Central memory CD4-positive, alpha-beta T cell (primary cell): ENCODE data around the gene CAPN3.

ENCODE experiments used
- DNase-seq: peaks from one replicate; pipeline ENCODE4 v3.0.0; 2022

The CAPN3 gene

GRCh38 chr15:42358141-42358540, 1.2 kb upstream of the CAPN3 start:
- no peak for DNase-seq

DNA sequence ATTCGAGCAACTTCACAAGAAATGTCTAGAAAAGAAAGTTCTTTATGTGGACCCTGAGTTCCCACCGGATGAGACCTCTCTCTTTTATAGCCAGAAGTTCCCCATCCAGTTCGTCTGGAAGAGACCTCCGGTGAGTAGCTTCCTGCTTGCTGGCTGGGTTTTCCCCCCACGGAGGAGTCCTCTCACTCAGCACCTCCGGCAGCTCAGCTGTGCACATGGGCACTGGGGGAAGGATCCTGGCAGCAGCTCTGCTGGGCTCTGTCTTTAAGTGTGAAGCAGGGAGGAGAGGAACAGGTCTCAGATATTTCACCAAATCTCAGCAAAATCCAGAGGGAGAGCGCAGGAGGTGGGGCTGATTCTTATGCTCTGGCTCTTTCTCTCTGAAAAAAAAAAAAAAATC, 684 bp downstream of the CAPN3 start:
- no peak for DNase-seq

DNA sequence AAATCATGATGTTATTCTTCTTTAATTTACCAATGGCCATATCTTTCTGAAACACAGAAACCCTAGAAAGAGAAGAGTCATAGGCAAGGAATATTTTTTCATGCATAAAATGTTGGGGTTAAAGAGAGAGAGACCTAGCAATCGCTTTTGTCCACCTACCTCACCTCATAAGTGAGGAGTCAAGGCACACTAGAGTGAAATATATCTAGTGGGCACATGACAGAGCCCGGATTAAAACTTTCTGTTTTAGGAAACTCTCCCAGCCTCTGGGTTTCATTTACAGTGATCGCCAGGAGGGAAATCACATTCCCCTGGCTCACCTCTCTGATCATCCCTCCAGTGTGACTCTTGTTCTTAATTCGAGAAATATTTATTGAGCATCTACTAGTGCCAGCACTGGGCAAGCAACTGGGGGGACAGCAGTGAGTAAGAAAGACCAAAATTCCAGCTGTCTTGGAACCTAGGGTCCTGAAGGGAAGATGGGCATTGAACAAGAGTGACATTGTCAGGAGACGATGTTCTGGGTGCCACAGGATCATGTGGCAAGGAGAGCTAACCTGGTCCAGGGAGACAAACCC, 1.3 kb downstream of the CAPN3 start:
- DNase-seq, result no peak

GRCh38 chr15:42363487-42363886, 4.2 kb downstream of the CAPN3 start:
- no peak for DNase-seq

DNA sequence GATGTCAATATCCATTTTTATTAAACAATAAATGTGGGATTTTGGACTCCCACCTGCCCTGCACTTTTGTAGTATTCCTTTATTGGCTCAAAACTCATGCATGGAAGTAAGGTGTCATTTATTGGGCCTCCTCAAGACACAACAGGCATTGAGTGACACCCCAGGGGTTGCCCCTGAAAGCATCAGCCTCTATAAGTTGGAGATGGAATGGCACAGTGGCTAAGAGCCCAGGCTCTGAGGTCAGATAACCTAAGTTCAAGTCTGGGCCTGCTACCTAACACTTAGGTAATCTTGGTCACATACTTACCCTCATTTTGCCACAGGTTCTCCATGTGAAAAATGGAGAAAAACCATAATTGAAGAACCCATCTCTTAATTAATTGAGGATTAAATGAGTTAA, 4.6 kb downstream of the CAPN3 start:
- no peak for DNase-seq

- no peak for DNase-seq
These were observed 5.2 kb downstream of the CAPN3 start for GRCh38 chr15:42364529-42364928.

DNA sequence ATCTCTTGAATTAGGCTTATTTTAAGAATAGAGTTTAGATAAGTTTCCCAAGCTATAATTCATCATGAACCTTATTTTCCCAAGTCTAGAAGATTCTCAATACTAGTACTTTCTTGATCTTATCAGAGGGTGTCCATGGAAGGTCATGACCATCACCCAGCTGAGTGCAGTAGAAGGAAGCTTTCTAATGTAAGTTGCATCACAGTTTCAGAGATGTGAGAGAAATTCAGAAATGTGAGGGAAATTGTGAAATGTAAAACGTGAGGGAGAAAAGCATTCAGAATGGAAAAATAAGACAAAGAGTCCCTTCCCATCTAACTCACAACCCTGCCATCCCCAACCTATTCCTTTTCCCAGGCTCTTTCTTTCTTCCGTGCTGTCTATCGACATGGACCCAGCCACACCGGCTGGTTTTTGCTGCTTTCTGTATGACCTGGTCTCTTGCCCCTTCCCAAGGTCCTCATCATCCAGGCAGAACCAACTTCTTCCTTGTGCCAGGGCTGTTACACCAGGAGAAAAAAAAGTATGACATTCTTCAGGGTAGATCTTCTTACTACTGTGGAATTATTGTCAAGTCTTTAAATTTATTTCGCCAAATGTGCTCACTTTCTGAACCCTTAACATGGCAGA, 6.7 kb downstream of the CAPN3 start:
- DNase-seq, result no peak

- DNase-seq, result no peak
These were observed 7.7 kb downstream of the CAPN3 start for GRCh38 chr15:42367041-42367440.

GRCh38 chr15:42368096-42368495, 8.8 kb downstream of the CAPN3 start:
- DNase-seq, result no peak

- no peak for DNase-seq
These were observed 11.8 kb downstream of the CAPN3 start for GRCh38 chr15:42371096-42371495.

- no peak for DNase-seq
These were observed 14.0 kb downstream of the CAPN3 start for GRCh38 chr15:42373274-42373673.

GRCh38 chr15:42373936-42374335, 14.6 kb downstream of the CAPN3 start:
- DNase-seq, result no peak

GRCh38 chr15:42374810-42375209, 15.5 kb downstream of the CAPN3 start:
- DNase-seq, result no peak

DNA sequence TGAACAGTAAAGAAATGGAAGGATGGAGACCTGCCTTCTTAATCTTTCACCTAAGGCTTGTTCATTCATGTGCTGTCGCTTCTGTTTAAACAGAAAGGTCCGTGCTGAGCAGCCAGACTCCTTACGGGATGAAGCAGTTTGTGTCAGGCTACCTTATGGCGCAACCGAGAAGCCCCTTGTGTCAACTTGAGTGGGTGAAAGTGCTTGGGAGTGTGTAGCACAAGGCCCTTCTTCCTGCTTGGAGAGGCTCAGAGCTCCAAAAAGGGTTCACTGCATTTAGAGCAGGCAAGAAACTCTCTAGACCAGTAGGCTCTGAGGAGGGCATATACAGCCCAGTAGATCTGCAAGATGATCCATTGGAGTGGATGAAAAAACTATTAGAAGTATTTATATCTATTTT, 16.0 kb downstream of the CAPN3 start:
- DNase-seq, result no peak

DNA sequence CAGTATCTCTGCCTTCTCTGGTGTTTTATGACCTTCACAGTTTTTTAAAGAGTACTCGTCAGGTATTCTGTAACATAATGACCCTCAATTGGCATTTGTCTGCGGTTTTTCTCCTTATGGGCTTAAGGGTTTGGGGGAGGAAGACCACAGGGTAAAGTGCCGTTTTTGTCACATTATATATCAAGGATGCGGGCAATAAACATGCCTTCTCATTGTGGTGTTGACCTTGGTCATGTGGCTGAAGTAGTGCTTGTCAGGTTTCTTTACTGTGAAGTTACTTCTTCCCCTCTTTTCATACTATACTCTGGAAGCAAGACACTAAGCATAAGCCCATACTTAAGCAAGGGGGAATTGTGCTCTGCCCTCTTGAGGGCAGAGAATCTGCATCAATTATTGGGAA, 16.6 kb downstream of the CAPN3 start:
- DNase-seq, result no peak

DNA sequence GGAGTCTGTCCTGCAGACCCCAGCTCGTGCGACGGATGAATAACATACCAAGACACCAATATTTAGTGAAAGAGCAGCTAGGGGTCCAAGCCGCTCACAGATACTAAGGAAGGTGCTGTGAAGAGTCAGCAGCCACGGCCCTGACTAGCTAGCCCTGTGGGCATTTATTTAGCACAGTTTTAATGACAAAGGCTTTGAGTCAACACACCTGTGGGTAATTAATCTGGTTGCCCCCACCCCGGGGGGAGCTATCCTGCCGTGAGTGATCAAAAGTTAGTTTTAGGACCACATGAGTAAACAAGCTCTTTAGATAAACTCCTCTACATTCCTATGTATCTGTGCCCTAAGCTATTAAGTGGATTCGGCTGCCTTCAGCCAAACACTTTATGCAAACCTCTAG, 18.7 kb downstream of the CAPN3 start:
- no peak for DNase-seq

DNA sequence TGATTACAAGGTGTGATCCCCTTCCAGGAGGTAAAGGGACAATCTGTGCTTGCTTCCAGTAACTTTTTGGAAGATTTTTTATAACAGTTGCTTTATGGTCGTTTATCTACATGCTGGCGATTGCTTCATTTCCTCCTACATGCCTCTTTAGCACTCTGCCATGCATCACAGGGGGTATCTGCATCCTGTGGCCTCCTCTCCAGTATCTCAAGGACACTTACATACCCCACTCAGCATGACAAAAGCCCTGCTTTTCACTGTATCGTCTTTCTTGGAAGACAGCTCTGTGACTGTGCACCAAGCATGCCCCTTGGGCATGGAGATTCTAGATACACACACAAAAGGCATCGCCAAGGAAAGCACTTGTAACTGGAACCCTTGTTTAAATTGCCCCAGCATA, 25.3 kb downstream of the CAPN3 start:
- DNase-seq, result no peak

DNA sequence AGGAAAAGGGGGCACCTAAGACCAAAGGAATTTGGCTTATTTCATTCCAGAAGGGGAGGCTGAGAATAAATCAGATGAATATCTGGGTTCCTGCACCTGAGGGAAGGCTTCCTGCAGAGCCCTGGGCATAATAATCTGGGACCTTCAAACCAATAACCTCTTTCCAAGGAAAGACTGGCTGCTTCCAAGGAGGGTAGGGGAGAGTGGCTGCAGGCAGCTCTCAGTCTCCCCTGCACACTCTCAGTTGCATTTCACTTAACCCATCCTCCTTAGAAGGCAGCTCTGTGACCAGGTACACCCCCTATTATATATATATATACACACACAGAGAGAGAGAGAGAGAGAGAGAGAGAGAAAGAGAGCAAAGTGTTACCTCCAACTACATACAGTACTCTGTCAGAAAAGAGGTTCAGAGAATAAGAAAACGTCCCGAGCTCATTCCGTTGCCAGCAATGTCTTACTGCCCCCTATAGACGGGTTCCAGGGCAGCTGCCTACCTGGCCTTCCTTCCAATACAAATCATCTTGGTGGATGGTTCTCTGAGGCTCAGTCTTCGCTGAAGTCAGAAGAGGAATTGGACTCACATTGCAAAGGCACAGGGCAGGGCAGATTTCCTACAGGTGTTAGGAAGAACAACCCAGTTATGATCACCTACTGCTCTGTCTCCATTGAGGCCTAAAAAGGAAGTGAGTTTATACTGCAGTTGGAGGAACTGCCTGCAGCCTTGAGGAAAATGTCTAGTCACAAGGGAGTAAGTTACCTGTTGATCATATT, 26.1 kb downstream of the CAPN3 start:
- DNase-seq, result no peak

- no peak for DNase-seq
These were observed 26.8 kb downstream of the CAPN3 start for GRCh38 chr15:42385980-42386700.

GRCh38 chr15:42387603-42388002, 28.3 kb downstream of the CAPN3 start:
- no peak for DNase-seq

DNA sequence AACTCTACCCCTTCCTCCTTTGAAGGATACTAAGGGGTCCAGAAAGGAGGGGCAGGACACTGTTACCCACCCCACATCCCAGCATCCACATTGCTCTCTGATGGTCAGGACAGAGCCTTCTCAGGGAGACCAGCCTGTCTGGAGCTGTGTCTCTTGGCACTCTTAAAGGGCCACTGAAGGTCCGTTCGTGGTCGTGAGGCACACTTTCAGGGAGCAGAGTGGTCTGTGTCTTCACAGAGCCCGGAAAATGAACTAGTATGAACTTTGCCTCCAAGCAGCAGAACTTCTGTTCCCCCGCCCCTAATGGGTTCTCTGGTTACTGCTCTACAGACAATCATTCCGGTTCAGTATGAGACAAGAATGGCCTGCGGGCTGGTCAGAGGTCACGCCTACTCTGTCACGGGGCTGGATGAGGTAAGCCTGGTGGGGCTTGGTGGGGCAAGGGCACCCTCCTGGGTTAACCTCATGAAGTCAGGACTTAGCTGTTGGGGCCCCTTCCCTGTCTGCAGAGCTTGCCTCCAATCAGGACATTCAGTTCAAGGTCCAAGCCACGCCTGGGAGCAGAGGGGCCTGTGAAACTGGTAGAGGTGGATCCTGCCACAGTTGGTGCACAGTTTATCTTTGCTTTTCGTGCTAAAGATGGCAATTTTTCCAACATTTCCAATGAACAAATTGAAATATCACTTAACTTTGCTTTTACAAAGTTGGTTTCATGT, 33.2 kb downstream of the CAPN3 start:
- no peak for DNase-seq

GRCh38 chr15:42394106-42394505, 34.8 kb downstream of the CAPN3 start:
- no peak for DNase-seq

DNA sequence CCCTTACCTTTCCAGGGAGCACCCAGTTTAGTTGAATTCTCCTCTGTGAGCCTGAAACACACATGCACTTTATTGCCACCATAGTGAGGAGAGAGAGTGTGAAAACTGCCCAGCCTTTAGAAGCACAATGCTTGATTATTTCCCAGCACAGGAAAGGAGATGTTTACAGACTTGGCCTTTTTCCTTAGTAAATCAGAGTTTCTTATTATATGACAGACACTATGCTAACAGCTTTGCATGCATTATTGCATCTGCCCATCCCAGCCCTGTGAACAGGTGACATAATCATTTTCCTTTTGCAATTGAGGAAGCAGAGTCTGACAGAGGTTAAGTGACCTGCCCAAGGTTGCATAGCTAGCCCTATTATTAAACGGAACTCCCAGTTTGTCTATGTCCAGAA, 36.5 kb downstream of the CAPN3 start:
- no peak for DNase-seq
